Endothelial cell of umbilical vein (primary cell): Measurements from ENCODE around the gene ARHGEF26.

Experiments
- CTCF ChIP-seq, 2 donors: IDR thresholded peaks; 1 replicate in 1 of 2; 2 replicates in 1 of 2; pipeline ENCODE4 v1.5.1; 2011; ENCODE audit warnings: low read length in 2 of 2, mild to moderate bottlenecking in 2 of 2, moderate library complexity in 2 of 2, control low read depth in 1 of 2, inconsistent platforms in 1 of 2, low read depth in 1 of 2; ENCODE audit not compliant: insufficient read depth in 1 of 2; ENCODE audit errors: extremely low read depth in 1 of 2
- EZH2 ChIP-seq: IDR thresholded peaks from 2 replicates; pipeline ENCODE4 v1.6.1; 2012; ENCODE audit warnings: borderline replicate concordance, low read depth, mild to moderate bottlenecking, moderate library complexity, low read length, inconsistent platforms; ENCODE audit not compliant: severe bottlenecking
- MAX ChIP-seq: IDR thresholded peaks from 2 replicates; pipeline ENCODE4 v1.6.1; 2011; ENCODE audit not compliant: insufficient read depth, insufficient read length
- MYC ChIP-seq: IDR thresholded peaks from one replicate; pipeline ENCODE4 v1.6.1; 2011; ENCODE audit warnings: mild to moderate bottlenecking, low read depth, low read length
- POLR2A ChIP-seq: IDR thresholded peaks from 2 replicates; pipeline ENCODE4 v1.6.1; 2012; ENCODE audit warnings: low read depth, mild to moderate bottlenecking, control low read depth, low read length
- POLR2AphosphoS5 ChIP-seq: IDR thresholded peaks from 2 replicates; pipeline ENCODE4 v1.6.1; 2012; ENCODE audit warnings: low read depth, mild to moderate bottlenecking, control low read depth, low read length, moderate library complexity; ENCODE audit not compliant: insufficient read depth

- TF ChIP-seq POLR2A, result no peak
- no peak for TF ChIP-seq MYC
- TF ChIP-seq CTCF (IDR thresholded peaks at IDR 0.05; ENCODE audit: extremely low read depth in 1 of 2, insufficient read depth in 1 of 2, low read depth in 1 of 2, low read length in 2 of 2), result no peak
- TF ChIP-seq POLR2AphosphoS5, result no peak
- no peak for TF ChIP-seq EZH2
- no peak for TF ChIP-seq MAX
Measured at GRCh38 chr3:154188846-154189245, 67.7 kb downstream of the ARHGEF26 start.
